Panc1 (cell line): Measurements from ENCODE around the gene NTF4.
"Not testable (repeated sequence)": the region's sequence is repeated elsewhere in the genome, so short reads cannot be mapped to it uniquely, and the experiment has no call there.

Source experiments
- CTCF ChIP-seq: fragments of 450-650 bp; IDR thresholded peaks from 2 replicates; pipeline ENCODE4 v1.5.1; 2017; ENCODE audit warnings: mild to moderate bottlenecking
- SIN3A ChIP-seq: IDR thresholded peaks from 2 replicates; pipeline ENCODE4 v1.6.1; 2012; ENCODE audit warnings: low read depth, mild to moderate bottlenecking, low read length, moderate library complexity, borderline replicate concordance; ENCODE audit not compliant: insufficient read depth

GRCh38 chr19:49042666-49043065 is 22.0 kb downstream of the NTF4 start:
- not testable (repeated sequence) for TF ChIP-seq CTCF, SIN3A
